ENCODE data around the gene RBBP8NL.

The RBBP8NL gene

GRCh38 chr20:62463651-62464424 lies 36.5 kb upstream of the RBBP8NL start:
- no CpG with 5 or more reads among the region's 25 CpGs for WGBS (ENCODE audit: extremely low coverage, insufficient coverage, insufficient read length)
- H4K12ac ChIP-seq (ENCODE audit: low read depth, low read length) = no peak overlapping the region
- H3K36me3 ChIP-seq (ENCODE audit: control insufficient read depth in 1 of 2, insufficient read depth in 2 of 2, low read length in 2 of 2) = no peaks in the 10 kb centered on the region
- H3K18ac ChIP-seq (ENCODE audit: low read length) = no peak overlapping the region
- no peaks in the 10 kb centered on the region for H3K4me1 ChIP-seq (ENCODE audit: control insufficient read depth in 1 of 2, insufficient read depth in 2 of 2, low read length in 2 of 2)
- no peak overlapping the region for H4K8ac ChIP-seq (ENCODE audit: low read depth, low read length)
- no peak overlapping the region for H3K9ac ChIP-seq (ENCODE audit: low read length)
- H2AFZ ChIP-seq (ENCODE audit: insufficient read depth, low read length, poor library complexity) = no peak overlapping the region
- H3K9me3 ChIP-seq (ENCODE audit: insufficient read depth, low read depth, low read length) = no peaks in the 10 kb centered on the region
- no peak overlapping the region for H3K4me3 ChIP-seq (ENCODE audit: low read depth, low read length)
- H3K27me3 ChIP-seq (ENCODE audit: insufficient read depth, low read length) = no peaks in the 10 kb centered on the region
- no peaks in the 10 kb centered on the region for H3K79me1 ChIP-seq (ENCODE audit: low read length)
- H3K4me2 ChIP-seq (ENCODE audit: low read length) = no peak overlapping the region
- H2AK5ac ChIP-seq (ENCODE audit: low read length) = no peak overlapping the region
- no peak overlapping the region for H2BK120ac ChIP-seq (ENCODE audit: insufficient read depth, low read length, poor library complexity)
- H3K23ac ChIP-seq (ENCODE audit: low read length) = no peak overlapping the region
- H4K91ac ChIP-seq (ENCODE audit: low read depth, low read length) = no peak overlapping the region
- no peak overlapping the region for H3K27ac ChIP-seq (ENCODE audit: low read depth, low read length)
- H3K79me2 ChIP-seq (ENCODE audit: control insufficient read depth, insufficient read depth, low read length, poor library complexity) = no peaks in the 10 kb centered on the region
- H2BK5ac ChIP-seq (ENCODE audit: low read depth, low read length, poor library complexity) = no peak overlapping the region
- H3K4ac ChIP-seq (ENCODE audit: low read depth, low read length) = no peak overlapping the region
- H3K14ac ChIP-seq (ENCODE audit: low read length) = no peak overlapping the region
- H2BK12ac ChIP-seq (ENCODE audit: low read length) = no peak overlapping the region
- DNase-seq = no peak

- Histone ChIP-seq H3K27me3 (ENCODE audit: insufficient read depth, low read length) (no peaks in the 10 kb centered on the region), H4K91ac (ENCODE audit: low read depth, low read length) (no peak overlapping the region), H2BK120ac (ENCODE audit: insufficient read depth, low read length, poor library complexity) (no peak overlapping the region), H3K4me3 (ENCODE audit: low read depth, low read length) (no peak overlapping the region), H3K14ac (ENCODE audit: low read length) (no peak overlapping the region), H2BK5ac (ENCODE audit: low read depth, low read length, poor library complexity) (no peak overlapping the region), H3K18ac (ENCODE audit: low read length) (no peak overlapping the region), H3K36me3 (ENCODE audit: control insufficient read depth in 1 of 2, insufficient read depth in 2 of 2, low read length in 2 of 2) (no peaks in the 10 kb centered on the region), H3K9me3 (ENCODE audit: insufficient read depth, low read depth, low read length) (no peaks in the 10 kb centered on the region), H3K4ac (ENCODE audit: low read depth, low read length) (no peak overlapping the region), H2BK12ac (ENCODE audit: low read length) (no peak overlapping the region), H2AK5ac (ENCODE audit: low read length) (no peak overlapping the region), H3K79me2 (ENCODE audit: control insufficient read depth, insufficient read depth, low read length, poor library complexity) (no peaks in the 10 kb centered on the region), H3K27ac (ENCODE audit: low read depth, low read length) (no peak overlapping the region), H4K8ac (ENCODE audit: low read depth, low read length) (no peak overlapping the region), H2AFZ (ENCODE audit: insufficient read depth, low read length, poor library complexity) (no peak overlapping the region), H3K4me1 (ENCODE audit: control insufficient read depth in 1 of 2, insufficient read depth in 2 of 2, low read length in 2 of 2) (no peaks in the 10 kb centered on the region), H3K23ac (ENCODE audit: low read length) (no peak overlapping the region), H3K79me1 (ENCODE audit: low read length) (no peaks in the 10 kb centered on the region), H3K9ac (ENCODE audit: low read length) (no peak overlapping the region), H4K12ac (ENCODE audit: low read depth, low read length) (no peak overlapping the region), H3K4me2 (ENCODE audit: low read length) (no peak overlapping the region)
- WGBS (ENCODE audit: extremely low coverage, insufficient coverage, insufficient read length) = no CpG with 5 or more reads among the region's 15 CpGs
- no peak for DNase-seq
These were observed 35.7 kb upstream of the RBBP8NL start for GRCh38 chr20:62462976-62463592.

- no peaks in the 10 kb centered on the region for H3K9me3 ChIP-seq (ENCODE audit: insufficient read depth, low read depth, low read length)
- H4K8ac ChIP-seq (ENCODE audit: low read depth, low read length) = no peak overlapping the region
- no CpG with 5 or more reads among the region's 13 CpGs for WGBS (ENCODE audit: extremely low coverage, insufficient coverage, insufficient read length)
- no peak overlapping the region for H3K4ac ChIP-seq (ENCODE audit: low read depth, low read length)
- H3K79me1 ChIP-seq (ENCODE audit: low read length) = no peaks in the 10 kb centered on the region
- no peak overlapping the region for H2BK5ac ChIP-seq (ENCODE audit: low read depth, low read length, poor library complexity)
- no peak overlapping the region for H3K27ac ChIP-seq (ENCODE audit: low read depth, low read length)
- H3K4me2 ChIP-seq (ENCODE audit: low read length) = no peak overlapping the region
- no peak overlapping the region for H3K23ac ChIP-seq (ENCODE audit: low read length)
- H2BK120ac ChIP-seq (ENCODE audit: insufficient read depth, low read length, poor library complexity) = no peak overlapping the region
- no peak overlapping the region for H2AK5ac ChIP-seq (ENCODE audit: low read length)
- no peaks in the 10 kb centered on the region for H3K36me3 ChIP-seq (ENCODE audit: control insufficient read depth in 1 of 2, insufficient read depth in 2 of 2, low read length in 2 of 2)
- H2AFZ ChIP-seq (ENCODE audit: insufficient read depth, low read length, poor library complexity) = no peak overlapping the region
- DNase-seq = no peak
- H3K14ac ChIP-seq (ENCODE audit: low read length) = no peak overlapping the region
- no peaks in the 10 kb centered on the region for H3K27me3 ChIP-seq (ENCODE audit: insufficient read depth, low read length)
- H3K79me2 ChIP-seq (ENCODE audit: control insufficient read depth, insufficient read depth, low read length, poor library complexity) = no peaks in the 10 kb centered on the region
- no peak overlapping the region for H4K91ac ChIP-seq (ENCODE audit: low read depth, low read length)
- no peak overlapping the region for H2BK12ac ChIP-seq (ENCODE audit: low read length)
- no peak overlapping the region for H3K18ac ChIP-seq (ENCODE audit: low read length)
- H3K4me1 ChIP-seq (ENCODE audit: control insufficient read depth in 1 of 2, insufficient read depth in 2 of 2, low read length in 2 of 2) = no peaks in the 10 kb centered on the region
- H4K12ac ChIP-seq (ENCODE audit: low read depth, low read length) = no peak overlapping the region
- H3K4me3 ChIP-seq (ENCODE audit: low read depth, low read length) = peak overlapping the region; percentile 33
- no peak overlapping the region for H3K9ac ChIP-seq (ENCODE audit: low read length)
These were observed 34.5 kb upstream of the RBBP8NL start for GRCh38 chr20:62461834-62462233.

- Histone ChIP-seq H3K27me3 (ENCODE audit: insufficient read depth, low read length) (no peaks in the 10 kb centered on the region), H4K8ac (ENCODE audit: low read depth, low read length) (no peak overlapping the region), H2AFZ (ENCODE audit: insufficient read depth, low read length, poor library complexity) (no peak overlapping the region), H3K14ac (ENCODE audit: low read length) (no peak overlapping the region), H3K36me3 (ENCODE audit: control insufficient read depth in 1 of 2, insufficient read depth in 2 of 2, low read length in 2 of 2) (no peaks in the 10 kb centered on the region), H2BK120ac (ENCODE audit: insufficient read depth, low read length, poor library complexity) (no peak overlapping the region), H3K9ac (ENCODE audit: low read length) (no peak overlapping the region), H3K23ac (ENCODE audit: low read length) (no peak overlapping the region), H3K79me2 (ENCODE audit: control insufficient read depth, insufficient read depth, low read length, poor library complexity) (no peaks in the 10 kb centered on the region), H4K12ac (ENCODE audit: low read depth, low read length) (no peak overlapping the region), H3K4me1 (ENCODE audit: control insufficient read depth in 1 of 2, insufficient read depth in 2 of 2, low read length in 2 of 2) (no peaks in the 10 kb centered on the region), H3K79me1 (ENCODE audit: low read length) (no peaks in the 10 kb centered on the region), H3K4ac (ENCODE audit: low read depth, low read length) (no peak overlapping the region), H2AK5ac (ENCODE audit: low read length) (no peak overlapping the region), H2BK5ac (ENCODE audit: low read depth, low read length, poor library complexity) (no peak overlapping the region), H4K91ac (ENCODE audit: low read depth, low read length) (no peak overlapping the region), H3K27ac (ENCODE audit: low read depth, low read length) (no peak overlapping the region), H3K18ac (ENCODE audit: low read length) (no peak overlapping the region), H2BK12ac (ENCODE audit: low read length) (no peak overlapping the region), H3K4me3 (ENCODE audit: low read depth, low read length) (no peak overlapping the region), H3K9me3 (ENCODE audit: insufficient read depth, low read depth, low read length) (no peaks in the 10 kb centered on the region), H3K4me2 (ENCODE audit: low read length) (no peak overlapping the region)
- no CpG with 5 or more reads among the region's 10 CpGs for WGBS (ENCODE audit: extremely low coverage, insufficient coverage, insufficient read length)
- DNase-seq = no peak
These were observed 33.8 kb upstream of the RBBP8NL start for GRCh38 chr20:62461157-62461556.
